HG03097 (cell line): ENCODE results near the gene MED16.

ENCODE experiments used
- ATAC-seq: cut with Tn5 transposase; IDR thresholded peaks from one replicate; pipeline ENCODE4 v1.9.1; 2021; ENCODE audit not compliant: unreplicated experiment, low FRiP score

The MED16 gene, protein sequence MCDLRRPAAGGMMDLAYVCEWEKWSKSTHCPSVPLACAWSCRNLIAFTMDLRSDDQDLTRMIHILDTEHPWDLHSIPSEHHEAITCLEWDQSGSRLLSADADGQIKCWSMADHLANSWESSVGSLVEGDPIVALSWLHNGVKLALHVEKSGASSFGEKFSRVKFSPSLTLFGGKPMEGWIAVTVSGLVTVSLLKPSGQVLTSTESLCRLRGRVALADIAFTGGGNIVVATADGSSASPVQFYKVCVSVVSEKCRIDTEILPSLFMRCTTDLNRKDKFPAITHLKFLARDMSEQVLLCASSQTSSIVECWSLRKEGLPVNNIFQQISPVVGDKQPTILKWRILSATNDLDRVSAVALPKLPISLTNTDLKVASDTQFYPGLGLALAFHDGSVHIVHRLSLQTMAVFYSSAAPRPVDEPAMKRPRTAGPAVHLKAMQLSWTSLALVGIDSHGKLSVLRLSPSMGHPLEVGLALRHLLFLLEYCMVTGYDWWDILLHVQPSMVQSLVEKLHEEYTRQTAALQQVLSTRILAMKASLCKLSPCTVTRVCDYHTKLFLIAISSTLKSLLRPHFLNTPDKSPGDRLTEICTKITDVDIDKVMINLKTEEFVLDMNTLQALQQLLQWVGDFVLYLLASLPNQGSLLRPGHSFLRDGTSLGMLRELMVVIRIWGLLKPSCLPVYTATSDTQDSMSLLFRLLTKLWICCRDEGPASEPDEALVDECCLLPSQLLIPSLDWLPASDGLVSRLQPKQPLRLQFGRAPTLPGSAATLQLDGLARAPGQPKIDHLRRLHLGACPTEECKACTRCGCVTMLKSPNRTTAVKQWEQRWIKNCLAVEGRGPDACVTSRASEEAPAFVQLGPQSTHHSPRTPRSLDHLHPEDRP

DNA sequence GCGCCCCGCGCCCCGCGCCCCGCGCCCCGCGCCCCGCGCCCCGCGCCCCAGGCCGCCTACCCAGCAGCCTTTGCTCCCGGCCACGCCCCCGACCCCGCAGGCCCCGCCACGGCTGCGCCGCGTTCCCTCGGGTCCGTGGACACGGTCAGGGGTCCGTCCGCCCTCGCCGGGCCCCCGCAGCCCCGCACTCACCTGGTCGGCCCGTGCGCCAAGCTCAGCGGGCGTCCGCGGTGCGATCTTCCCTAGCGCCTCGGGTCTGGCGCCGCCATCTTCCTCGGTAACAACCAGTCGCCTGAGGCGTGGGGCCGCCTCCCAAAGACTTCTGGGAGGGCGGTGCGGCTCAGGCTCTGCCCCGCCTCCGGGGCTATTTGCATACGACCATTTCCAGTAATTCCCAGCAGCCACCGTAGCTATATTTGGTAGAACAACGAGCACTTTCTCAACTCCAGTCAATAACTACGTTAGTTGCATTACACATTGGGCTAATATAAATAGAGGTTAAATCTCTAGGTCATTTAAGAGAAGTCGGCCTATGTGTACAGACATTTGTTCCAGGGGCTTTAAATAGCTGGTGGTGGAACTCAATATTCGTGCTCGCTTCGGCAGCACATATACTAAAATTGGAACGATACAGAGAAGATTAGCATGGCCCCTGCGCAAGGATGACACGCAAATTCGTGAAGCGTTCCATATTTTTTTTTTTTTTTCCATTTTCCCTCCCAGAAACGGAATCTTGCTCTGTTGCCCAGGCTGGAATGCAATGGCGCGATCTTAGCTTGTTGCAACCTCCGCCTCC is at the start of gene MED16, which contains the start of gene RNU6-9:
Gene MED16 (minus strand): TSS at position 294 of the 796 bp plus-strand sequence. CDS start 2,056 bp downstream, outside the sequence.
Gene RNU6-9 (plus strand): TSS at position 591 of the 796 bp plus-strand sequence.
- peak; percentile 80 for ATAC-seq

DNA sequence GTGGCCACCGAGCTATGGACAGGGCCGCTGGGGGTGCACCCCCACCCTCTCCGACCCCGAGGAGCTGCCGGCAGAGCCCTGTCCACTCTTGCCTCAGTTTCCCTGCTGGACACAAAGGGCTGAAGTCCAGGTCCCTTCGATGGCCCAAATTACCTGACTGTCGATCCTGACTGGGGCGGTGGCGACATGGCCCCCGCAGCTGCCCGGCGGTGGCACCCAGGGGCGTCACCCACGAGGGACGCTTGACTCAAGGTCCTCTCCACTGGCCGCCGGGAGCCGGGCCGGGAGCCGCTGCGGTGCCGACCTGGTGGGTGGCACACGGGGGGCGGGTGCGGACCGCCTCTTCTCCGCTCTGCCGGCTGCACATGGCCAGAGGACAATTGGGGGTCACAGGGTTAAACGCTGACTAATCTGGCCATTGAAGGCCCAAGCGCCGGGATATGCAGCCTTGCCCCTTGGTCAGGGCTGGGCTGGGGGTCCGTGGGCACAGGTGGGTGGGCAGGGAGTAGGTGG is 49.2 kb upstream of the MED16 start:
- no peak for ATAC-seq

DNA sequence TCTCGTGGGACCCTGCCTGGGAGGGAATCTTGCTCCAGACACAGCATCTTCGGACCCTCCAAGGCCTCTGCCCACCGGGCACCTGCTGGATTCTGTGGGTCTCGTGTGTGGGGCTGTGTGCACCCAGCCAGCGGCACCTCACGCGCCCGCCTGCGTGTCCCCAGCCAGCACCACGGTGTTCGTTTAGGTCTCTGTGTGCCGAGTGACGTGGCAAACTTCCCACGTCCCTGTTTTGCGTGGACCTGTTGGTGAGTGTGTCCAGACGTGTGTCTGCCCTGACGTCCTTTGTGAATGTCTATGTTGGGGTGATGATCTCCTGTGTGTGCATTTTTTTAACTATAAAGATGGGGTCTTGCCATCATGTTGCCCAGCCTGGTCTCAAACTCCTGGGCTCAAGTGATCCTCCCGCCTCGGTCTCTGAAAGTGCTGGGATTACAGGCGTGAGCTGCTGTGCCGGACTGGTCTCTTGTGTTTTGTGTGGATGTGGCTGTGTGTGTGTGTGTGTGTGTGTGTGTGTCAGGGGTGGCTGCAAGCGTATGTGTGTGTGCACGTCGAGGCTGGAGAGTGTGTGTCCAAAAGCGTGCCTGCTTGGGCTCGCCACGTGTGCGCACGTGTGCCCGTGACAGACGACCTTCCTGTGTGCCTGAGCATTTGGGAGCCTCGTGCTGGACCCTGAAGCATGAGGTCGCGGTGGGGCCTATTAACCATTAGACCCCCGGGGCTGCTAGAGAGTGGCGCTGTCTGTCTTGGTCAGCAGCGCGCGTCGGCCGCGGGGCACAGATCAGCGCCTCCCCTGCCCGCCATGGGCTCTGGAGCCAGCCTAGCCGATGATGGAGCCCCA is 48.5 kb upstream of the MED16 start:
- no peak for ATAC-seq

DNA sequence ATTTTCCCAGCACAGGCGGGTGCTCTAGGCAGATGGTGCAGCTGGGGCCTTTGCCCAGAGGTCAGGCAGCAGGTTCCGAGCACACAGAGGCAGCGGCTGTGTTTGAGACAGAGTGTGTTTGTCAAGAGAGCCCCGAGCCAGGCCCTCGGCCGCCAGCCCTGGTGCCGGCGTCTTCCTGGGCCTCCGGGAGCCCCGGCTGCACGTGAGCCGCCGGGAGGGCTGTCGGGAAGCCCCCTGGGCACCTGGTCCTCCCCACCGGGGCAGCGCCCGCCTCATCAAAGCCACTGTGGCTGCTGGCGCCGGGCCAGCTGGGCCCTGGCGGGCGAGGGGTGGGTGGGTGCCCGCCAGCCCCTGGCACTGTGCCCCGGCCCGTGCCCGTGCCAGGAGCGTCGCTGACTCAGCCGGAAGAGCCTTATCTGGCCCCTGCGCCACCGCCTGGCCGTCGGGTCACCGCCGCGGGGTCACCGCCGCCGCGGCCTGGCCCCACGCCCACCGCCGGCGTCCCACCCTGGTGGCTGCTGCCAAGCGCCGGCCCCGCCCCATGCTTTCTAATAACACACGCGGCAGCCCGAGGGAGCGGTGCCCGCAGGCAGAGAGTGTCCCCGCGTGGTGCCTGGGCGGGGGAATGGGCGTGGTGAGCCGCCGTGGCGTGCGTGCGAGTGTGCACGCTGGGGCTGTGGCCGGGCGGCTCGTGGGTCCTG is 47.8 kb upstream of the MED16 start:
- peak; percentile 49 for ATAC-seq

DNA sequence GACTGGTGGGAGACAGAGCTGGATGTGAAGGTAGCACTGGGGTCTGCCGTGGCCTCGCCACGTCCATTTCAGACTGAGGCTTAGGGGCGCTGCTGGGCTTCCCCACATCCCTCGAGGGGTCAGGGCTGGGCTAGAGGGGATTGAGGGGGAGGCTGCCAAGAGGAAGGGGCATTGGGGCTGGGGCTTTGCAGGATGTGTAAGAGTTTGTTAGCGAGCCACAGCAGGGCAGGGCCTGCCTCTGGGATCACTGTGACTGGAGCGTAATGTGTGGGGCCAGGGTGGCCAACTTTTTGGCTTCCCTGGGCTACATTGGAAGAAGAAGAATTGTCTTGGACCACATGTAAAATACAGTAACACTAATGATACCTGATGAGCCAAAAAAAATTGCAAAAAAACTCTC is 46.9 kb upstream of the MED16 start:
- no peak for ATAC-seq

DNA sequence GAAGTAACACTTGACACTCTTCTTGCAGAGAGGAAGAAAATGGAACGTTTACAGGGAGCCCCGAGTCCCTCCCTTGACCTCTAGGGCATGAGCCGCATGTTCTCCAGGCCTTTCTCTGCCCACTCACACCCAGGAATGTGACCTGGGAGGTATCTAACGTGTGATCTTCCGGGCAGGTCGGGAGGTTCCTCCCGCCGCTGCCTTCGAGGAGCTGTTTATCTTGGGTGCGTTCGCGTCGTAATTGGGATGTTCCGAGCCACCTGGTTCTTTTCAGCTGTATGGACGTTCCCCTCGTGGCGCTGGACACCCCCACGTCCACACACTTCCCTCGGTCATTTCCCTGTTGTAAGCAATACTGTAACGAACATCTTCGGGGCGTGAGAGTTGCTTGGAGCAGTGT is 46.5 kb upstream of the MED16 start:
- ATAC-seq, result no peak

DNA sequence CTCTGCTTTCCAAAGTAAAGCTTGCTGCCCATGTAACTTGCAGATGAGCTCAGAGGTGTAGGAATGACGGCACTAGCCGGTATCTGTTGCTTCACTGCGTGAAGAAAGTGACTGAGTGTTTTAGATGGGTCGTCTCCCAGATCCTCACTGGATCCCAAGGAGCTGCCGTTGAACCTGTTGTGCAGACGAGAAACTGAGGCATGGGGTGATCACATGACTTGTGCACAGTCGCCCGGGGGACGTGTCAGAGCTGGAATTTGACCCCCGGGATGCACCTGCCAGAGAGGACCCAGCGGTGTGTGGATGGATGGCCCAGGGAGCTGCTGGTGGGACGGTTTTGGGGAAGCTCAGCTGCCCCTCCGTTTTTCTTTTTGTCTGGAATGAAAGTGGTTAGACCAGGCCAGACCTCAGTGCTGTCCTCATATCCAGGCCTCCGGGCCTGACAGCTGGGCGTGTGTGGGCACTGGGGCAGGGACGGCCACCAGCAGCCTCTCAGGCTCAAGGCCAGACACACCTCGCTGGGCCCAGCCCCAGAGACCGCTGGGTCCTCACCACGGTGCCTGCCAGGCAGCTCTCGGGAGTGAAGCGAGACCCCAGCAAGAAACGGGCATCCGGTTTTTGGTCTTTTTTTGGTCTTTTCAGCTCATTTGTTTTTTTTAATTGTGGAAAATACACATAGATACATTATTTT is 45.4 kb upstream of the MED16 start:
- ATAC-seq, result no peak

DNA sequence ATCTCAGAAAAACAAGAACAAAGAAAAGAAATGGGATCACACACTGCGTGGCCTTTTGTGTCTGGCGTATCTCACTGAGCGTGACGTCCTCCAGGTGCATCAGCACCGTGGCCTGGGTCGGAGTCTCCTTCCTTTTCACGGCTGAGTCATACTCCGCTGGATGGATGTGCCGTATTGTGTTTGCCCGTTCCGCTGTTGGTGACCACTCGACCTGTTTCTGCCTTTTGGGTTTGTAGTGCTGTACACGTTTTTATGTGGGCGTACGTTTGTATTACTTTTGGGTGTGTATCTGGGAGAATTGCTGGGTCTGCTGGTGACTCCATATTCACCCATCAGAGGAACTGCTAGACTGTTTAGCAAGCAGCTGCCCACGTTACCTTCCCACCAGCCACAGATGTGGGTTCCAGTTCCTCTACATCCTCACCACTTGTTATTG is 44.3 kb upstream of the MED16 start:
- ATAC-seq, result no peak

DNA sequence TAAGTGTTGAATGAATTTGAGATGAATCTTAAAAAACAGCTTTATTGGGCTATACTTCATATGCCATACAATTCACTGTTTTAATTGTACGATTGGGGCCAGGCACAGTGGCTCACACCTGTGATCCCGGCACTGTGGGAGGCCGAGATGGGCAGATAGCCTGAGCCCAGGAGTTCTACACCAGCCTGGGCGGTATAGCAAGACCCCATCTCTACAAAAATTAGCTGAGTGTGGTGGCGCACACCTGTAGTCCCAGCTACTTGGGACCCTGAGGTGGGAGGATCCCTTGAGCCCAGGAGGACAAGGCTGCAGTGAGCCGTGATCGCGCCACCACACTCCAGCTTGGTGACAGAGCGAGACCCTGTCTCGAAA is 43.2 kb upstream of the MED16 start:
- ATAC-seq, result no peak

DNA sequence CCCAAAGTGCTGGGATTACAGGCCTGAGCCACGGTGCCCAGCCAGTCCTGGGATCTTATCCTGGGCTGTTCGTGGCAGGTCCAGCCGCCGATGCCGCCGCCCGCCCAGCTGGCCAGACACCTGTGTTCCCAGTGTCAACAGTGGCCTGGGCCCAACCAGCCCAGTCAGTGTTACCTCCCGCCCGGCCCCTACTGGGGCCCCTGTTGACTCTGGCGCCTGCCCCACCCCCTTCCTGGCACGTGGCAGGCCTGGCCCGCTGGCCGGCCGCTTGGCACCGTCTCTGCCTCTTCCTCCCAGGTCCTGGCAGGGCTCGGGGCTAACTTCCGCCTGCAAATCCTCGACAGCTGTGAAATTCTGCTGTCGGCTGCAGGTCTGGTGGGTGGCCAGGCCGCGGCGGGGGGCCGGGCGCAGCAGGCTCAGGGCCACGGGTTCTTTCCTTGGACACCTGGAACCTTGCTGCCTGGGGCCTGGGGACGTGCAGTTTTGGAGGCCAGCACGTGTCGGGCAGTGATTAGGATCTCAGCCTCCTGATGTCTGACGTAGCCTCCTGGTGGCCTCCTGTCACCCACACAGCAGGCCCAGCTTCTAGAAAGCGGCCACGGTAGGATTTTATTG is 42.0 kb upstream of the MED16 start:
- no peak for ATAC-seq

DNA sequence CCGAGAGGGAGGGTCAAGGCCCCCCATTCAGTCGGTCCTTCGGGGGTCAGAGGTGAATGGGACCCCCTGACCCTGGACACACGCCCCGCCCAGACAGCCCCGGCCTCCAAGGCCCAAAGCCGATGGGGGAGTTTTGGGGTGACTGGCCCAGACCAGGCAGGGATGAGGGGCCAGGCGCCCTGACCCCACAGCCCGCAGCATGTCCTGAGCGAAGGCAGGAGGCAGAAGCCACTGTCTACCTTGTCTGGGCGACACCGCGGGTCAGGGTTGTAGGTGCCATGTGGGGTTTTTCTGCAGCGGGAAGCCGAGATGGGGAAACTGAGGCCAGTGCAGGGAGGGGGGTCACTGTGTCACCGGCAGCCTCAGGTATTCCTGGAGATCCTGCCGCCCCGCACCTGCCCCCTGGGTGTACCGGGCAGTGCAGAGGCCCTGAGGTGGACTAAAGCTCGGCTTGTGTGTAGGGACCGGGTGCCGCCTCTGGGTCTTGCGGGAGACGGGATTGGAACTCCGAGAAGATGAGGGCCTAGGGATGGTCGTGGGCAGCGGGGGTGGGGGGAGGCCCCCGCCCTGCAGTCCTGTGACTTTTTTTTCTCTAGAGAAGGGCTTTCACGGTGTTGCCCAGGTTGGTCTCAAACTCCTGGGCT is 41.3 kb upstream of the MED16 start:
- no peak for ATAC-seq

DNA sequence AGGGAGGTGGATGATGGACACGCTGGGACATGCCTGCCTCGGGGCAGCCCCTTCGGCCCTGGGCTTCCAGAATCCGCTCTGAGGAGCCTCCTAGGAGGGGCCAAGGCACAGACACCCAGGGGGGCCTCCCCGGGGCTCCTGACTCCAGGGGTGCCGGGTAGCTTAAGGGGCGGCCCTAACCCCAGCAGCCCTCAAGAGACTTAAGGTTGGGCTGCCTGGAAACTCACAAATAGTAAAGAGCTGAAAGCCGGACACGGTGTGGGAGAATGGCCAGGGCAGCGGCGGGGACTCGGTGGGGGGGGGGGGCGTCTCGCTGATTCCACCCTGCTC is 40.5 kb upstream of the MED16 start:
- ATAC-seq, result no peak

DNA sequence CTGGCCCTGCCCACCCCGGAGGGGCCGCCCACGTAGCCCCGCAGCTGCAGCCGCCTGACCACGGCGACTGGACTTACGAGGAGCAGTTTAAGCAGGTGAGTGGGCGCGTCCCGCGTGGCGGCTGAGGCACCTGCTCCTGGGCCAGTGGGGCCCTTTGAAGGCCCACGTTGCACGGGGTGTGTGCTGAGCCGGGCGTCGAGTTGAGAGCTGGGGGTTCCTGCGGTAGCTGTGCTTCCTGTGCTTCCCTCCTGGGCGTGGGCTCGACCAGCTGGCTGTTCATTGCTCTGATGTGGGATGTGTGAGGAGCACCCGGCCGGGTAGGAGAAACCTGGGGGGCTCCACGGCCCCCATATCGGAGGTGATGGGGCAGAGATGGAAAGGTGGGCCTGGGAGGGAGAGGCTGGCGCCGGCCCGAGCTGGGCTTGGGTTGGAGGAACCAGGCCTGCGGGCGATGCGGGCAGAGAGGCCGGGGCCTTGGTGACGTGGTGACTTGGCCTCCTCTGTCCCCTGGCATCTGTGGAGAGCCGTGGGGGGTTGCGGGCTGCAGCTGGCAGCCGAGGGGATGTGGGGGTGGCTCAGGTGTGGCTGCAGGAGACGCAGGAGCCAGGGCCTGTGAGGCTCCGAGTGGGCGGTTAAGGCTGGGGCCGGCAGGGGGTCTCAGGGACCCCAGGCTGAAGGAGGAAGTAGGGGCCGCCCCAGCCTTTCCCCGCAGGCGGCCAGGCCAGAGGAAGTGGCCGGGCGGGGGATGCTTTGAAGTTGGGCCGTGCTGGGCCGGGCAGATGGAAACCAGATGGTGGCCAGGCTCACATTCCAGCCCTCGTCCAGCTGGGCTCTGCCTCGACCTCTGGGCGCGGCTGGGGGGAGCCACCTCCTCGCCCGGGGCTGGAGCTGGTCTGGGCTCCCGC is 39.9 kb upstream of the MED16 start:
- ATAC-seq, result no peak

DNA sequence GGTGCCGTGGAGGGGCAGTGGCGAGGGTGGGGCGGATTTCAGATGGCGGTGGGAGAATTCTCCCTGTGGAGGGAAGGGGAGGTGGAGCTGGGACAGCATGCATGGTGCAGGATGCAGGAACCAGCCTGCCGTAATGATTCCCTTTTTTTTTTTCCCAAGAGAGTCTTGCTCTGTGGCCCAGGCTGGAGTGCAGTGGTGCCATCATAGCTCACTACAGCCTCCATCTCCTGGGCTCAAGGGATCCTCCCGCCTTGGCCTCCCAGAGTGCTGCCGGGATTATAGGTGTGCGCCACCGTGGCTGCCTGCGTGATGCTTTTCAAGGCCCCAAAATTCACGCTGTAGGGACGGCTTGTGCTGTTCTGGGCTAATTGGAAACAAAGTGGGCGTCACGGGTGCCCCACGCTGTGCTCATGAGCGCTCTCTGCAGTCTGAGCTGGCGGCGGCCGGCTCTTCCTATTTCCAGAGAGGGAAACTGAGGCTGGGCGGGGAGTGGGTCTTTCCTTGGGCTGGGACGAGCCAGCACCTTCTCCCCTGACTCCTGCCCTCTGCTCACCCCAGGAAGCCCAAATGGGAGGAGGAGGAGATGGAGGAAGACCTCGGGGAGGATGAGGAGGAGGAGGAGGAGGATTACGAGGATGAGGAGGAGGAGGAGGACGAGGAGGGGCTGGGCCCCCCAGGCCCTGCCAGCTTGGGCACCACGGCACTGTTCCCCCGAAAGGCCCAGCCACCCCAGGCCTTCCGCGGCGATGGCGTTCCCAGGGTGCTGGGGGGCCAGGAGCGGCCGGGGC is 39.1 kb upstream of the MED16 start:
- no peak for ATAC-seq

DNA sequence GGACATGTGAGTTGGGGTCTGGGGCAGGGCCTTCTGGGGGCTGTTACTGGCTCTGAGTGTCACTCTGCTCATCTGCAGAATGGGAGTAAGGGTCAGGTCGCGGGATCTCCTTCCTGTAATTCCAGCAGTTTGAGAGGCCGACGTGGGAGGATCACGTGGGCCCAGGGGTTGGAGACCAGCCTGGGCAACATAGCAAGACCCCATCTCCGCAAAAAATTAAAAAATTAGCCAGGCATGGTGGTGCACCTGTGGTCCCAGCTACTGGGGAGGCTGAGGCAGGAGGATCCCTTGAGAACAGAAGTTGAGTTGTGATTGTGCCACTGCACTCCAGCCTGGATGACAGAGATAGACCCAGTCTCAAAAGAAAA is 36.9 kb upstream of the MED16 start:
- no peak for ATAC-seq
